SK-N-SH (cell line): ENCODE results near the gene TMEM63C. TPM values are rescaled to one million over a fixed set of nuclear protein-coding genes. Genes with fewer than 3 reads are reported as not detected.

ENCODE experiments used
- CTCF ChIA-PET: fragments of 300-600, 350-600 bp; formaldehyde crosslinking; extraction: SDS; loops from one replicate; lab custom pipeline; 2021; lab: Yijun Ruan, JAX
- POLR2A ChIA-PET: fragments of 350-600 bp; sonication (Branson Sonifier 250); formaldehyde crosslinking; extraction: SDS; loops from one replicate; lab custom pipeline; 2020; ENCODE audit warnings: antibody characterized with exemption, inconsistent platforms; lab: Yijun Ruan, JAX
- DNase-seq: peaks from one replicate; pipeline ENCODE4 v3.0.0; 2012
- H2AFZ ChIP-seq: fragments of 200-600 bp; sonication (generic); 2 replicates; pipeline ENCODE4 v1.8.1; 2016; ENCODE audit warnings: antibody characterized with exemption, mild to moderate bottlenecking, low read depth
- H3F3A ChIP-seq: fragments of 200-600 bp; sonication (generic); replicated peaks from 2 replicates; pipeline ENCODE3; 2016; ENCODE audit warnings: antibody characterized with exemption, mild to moderate bottlenecking; ENCODE audit not compliant: insufficient read depth
- H3K27ac ChIP-seq, 2 experiments: fragments of 200-500 bp in 1 of 2; fragments of 200-600 bp in 1 of 2; sonication (Bioruptor generic) in 1 of 2; sonication (generic), shearing (Covaris generic) in 1 of 2; 2 replicates each; pipeline versions ENCODE4 v1.5.1 to v1.6.1; 2014 to 2016; ENCODE audit warnings: low read depth in 2 of 2, inconsistent platforms in 1 of 2, low read length in 1 of 2, mild to moderate bottlenecking in 1 of 2, mixed read lengths in 1 of 2
- H3K27me3 ChIP-seq: fragments of 200-600 bp; sonication (generic), shearing (Covaris generic); 2 replicates; pipeline ENCODE4 v1.6.1; 2016; ENCODE audit warnings: mixed run types; ENCODE audit not compliant: insufficient read depth
- H3K36me3 ChIP-seq, 2 experiments: fragments of 200-500 bp in 1 of 2; fragments of 200-600 bp in 1 of 2; sonication (Bioruptor generic) in 1 of 2; sonication (generic) in 1 of 2; replicated peaks in 1 of 2; 2 replicates each; pipeline versions ENCODE3 to v1.5.1; 2014 to 2016; ENCODE audit warnings: low read length in 1 of 2, mild to moderate bottlenecking in 1 of 2; ENCODE audit not compliant: insufficient read depth in 2 of 2, control insufficient read depth in 1 of 2
- H3K4me1 ChIP-seq, 2 experiments: fragments of 200-500 bp in 1 of 2; fragments of 200-600 bp in 1 of 2; sonication (Bioruptor generic) in 1 of 2; sonication (generic), shearing (Covaris generic) in 1 of 2; 2 replicates each; pipeline versions ENCODE4 v1.5.1 to v1.6.1; 2014 to 2016; ENCODE audit warnings: low read depth in 1 of 2, low read length in 1 of 2, mixed run types in 1 of 2; ENCODE audit not compliant: insufficient read depth in 2 of 2, control insufficient read depth in 1 of 2
- H3K4me2 ChIP-seq: fragments of 200-600 bp; sonication (generic), shearing (Covaris generic); 2 replicates; pipeline ENCODE4 v1.6.1; 2017; ENCODE audit warnings: mixed run types
- H3K4me3 ChIP-seq, 2 experiments: fragments of 200-500 bp in 1 of 2; fragments of 200-600 bp in 1 of 2; sonication (Bioruptor generic) in 1 of 2; sonication (generic), shearing (Covaris generic) in 1 of 2; 2 replicates each; pipeline versions ENCODE4 v1.5.1 to v1.8.1; 2014 to 2016; ENCODE audit warnings: low read depth in 2 of 2, inconsistent platforms in 1 of 2, low read length in 1 of 2, mild to moderate bottlenecking in 1 of 2, mixed read lengths in 1 of 2, moderate library complexity in 1 of 2
- H3K79me2 ChIP-seq: fragments of 200-600 bp; sonication (generic); 2 replicates; pipeline ENCODE4 v1.8.1; 2017; ENCODE audit warnings: mild to moderate bottlenecking; ENCODE audit not compliant: insufficient read depth
- H3K9ac ChIP-seq: fragments of 200-600 bp; sonication (generic); 2 replicates; pipeline ENCODE4 v1.6.1; 2017; ENCODE audit warnings: mixed run types
- H3K9me2 ChIP-seq: fragments of 200-600 bp; sonication (generic); 2 replicates; pipeline ENCODE4 v1.6.1; 2017; ENCODE audit warnings: mixed run types
- H3K9me3 ChIP-seq: fragments of 200-600 bp; sonication (generic); 2 replicates; pipeline ENCODE4 v1.6.1; 2017; ENCODE audit warnings: mixed run types, mild to moderate bottlenecking, moderate library complexity
- H4K20me1 ChIP-seq: fragments of 200-600 bp; sonication (generic); 2 replicates; pipeline ENCODE4 v1.6.1; 2017; ENCODE audit warnings: mild to moderate bottlenecking, mixed run types; ENCODE audit not compliant: insufficient read depth
- CHD2 ChIP-seq: fragments of 150-350 bp; IDR thresholded peaks from 2 replicates; pipeline ENCODE4 v1.6.1; 2018; ENCODE audit warnings: low read length; ENCODE audit not compliant: partially characterized antibody
- CTCF ChIP-seq: fragments of 200-600 bp; sonication (generic); IDR thresholded peaks from 2 replicates; pipeline ENCODE4 v1.6.1; 2017; ENCODE audit warnings: antibody characterized with exemption, mild to moderate bottlenecking, moderate library complexity
- ELF1 ChIP-seq: IDR thresholded peaks from 2 replicates; pipeline ENCODE4 v1.4.0; 2012
- EZH2phosphoT487 ChIP-seq: fragments of 200-600 bp; sonication (generic); IDR thresholded peaks from 2 replicates; pipeline ENCODE4 v1.6.1; 2017; ENCODE audit warnings: low read depth, mixed run types, mild to moderate bottlenecking, antibody characterized with exemption, moderate library complexity, borderline replicate concordance
- FOXM1 ChIP-seq: IDR thresholded peaks from 2 replicates; pipeline ENCODE4 v1.4.0; 2012; ENCODE audit warnings: low read depth, mild to moderate bottlenecking
- GATA2 ChIP-seq: sonication (generic); formaldehyde crosslinking; IDR thresholded peaks from 2 replicates; pipeline ENCODE4 v1.5.0; 2020; ENCODE audit warnings: mild to moderate bottlenecking, missing genetic modification reagents
- JUND ChIP-seq: IDR thresholded peaks from 2 replicates; pipeline ENCODE4 v1.4.0; 2012
- POLR2AphosphoS5 ChIP-seq: IDR thresholded peaks from 2 replicates; pipeline ENCODE4 v1.6.1; 2012; ENCODE audit warnings: low read depth, low read length
- RFX5 ChIP-seq: IDR thresholded peaks from 2 replicates; pipeline ENCODE4 v1.6.1; 2012; ENCODE audit warnings: mild to moderate bottlenecking, improper control_type of control experiment, low read length
- RXRA ChIP-seq: IDR thresholded peaks from 2 replicates; pipeline ENCODE4 v1.4.0; 2012; ENCODE audit warnings: low read depth, mild to moderate bottlenecking, borderline replicate concordance
- SMC3 ChIP-seq: IDR thresholded peaks from 2 replicates; pipeline ENCODE4 v1.6.1; 2012; ENCODE audit warnings: low read depth, low read length, improper control_type of control experiment
- TAF1 ChIP-seq: IDR thresholded peaks from 2 replicates; pipeline ENCODE4 v1.6.1; 2012; ENCODE audit warnings: low read depth, mild to moderate bottlenecking, low read length, moderate library complexity, borderline replicate concordance
- TEAD4 ChIP-seq: IDR thresholded peaks from 2 replicates; pipeline ENCODE4 v1.4.0; 2012; ENCODE audit warnings: mild to moderate bottlenecking, borderline replicate concordance; ENCODE audit not compliant: insufficient read depth
- USF1 ChIP-seq: IDR thresholded peaks from 2 replicates; pipeline ENCODE4 v1.4.0; 2012; ENCODE audit warnings: low read depth, borderline replicate concordance
- USF2 ChIP-seq: fragments of 150-350 bp; IDR thresholded peaks from 2 replicates; pipeline ENCODE4 v1.6.1; 2017; ENCODE audit warnings: antibody characterized with exemption, low read length, low read depth, borderline replicate concordance
- WGBS: methylation state at CpG from one replicate; pipeline ENCODE4 v1.1.6; 2017; ENCODE audit warnings: low lambda C conversion rate; 5-methylcytosine and 5-hydroxymethylcytosine counted together
- polyA plus RNA-seq, 3 experiments: library from polyadenylated mRNA; depleted of rRNA; stranded (reverse); fragments of >200 nt; gene quantifications; 2 replicates each; pipeline ENCODE4 v1.2.3, GENCODE V29; 2012

TMEM63C gene
- polyA plus RNA-seq, 1 of the 3 experiments (the other 2 are of a cell fraction): 0.25 TPM

GRCh38 chr14:77260631-77261030, 79.0 kb downstream of the TMEM63C start:
- 71% methylated on average over 9 of the region's 10 CpGs for WGBS
- Histone ChIP-seq H3K4me2 (no peak overlapping the region), H3K36me3 (no peaks in the 10 kb centered on the region), H2AFZ (no peak overlapping the region), H4K20me1 (no peaks in the 10 kb centered on the region), H3K79me2 (no peaks in the 10 kb centered on the region), H3K27me3 (peaks cover 8% of the 10 kb centered on the region; the same call in 1 of the 2 replicates), H3K9me2 (no peaks in the 10 kb centered on the region), H3F3A (no peaks in the 10 kb centered on the region), H3K4me1 (no peaks in the 10 kb centered on the region; a peak in 1 of 4 replicates), H3K9me3 (no peaks in the 10 kb centered on the region), H3K9ac (no peak overlapping the region), H3K27ac (no peak overlapping the region), H3K4me3 (no peak overlapping the region)
- no peak for TF ChIP-seq POLR2AphosphoS5
- TF ChIP-seq USF1: no peak
- no peak for TF ChIP-seq USF2
- TF ChIP-seq TEAD4: no peak
- TF ChIP-seq GATA2 (CRISPR knock-in tag): no peak
- TF ChIP-seq CTCF: no peak
- no peak for TF ChIP-seq RXRA
- no peak for TF ChIP-seq EZH2phosphoT487
- no peak for TF ChIP-seq TAF1
- no peak for TF ChIP-seq ELF1
- TF ChIP-seq CHD2: no peak
- no peak for TF ChIP-seq JUND
- TF ChIP-seq FOXM1: no peak
- TF ChIP-seq SMC3: no peak
- no peak for TF ChIP-seq RFX5
- ChIA-PET CTCF (interaction anchor here (1.2 kb wide), 1 partner anchor 55 kb away, joined by 5 read pairs; no protein-coding TSS in a partner anchor), POLR2A (no interaction called here)
- DNase-seq: no peak
